T-helper 1 cell treated with Interleukin-12 subunit alpha and Interleukin-12 subunit beta and Interleukin-4 antibody, amounts not matched to agents 30 ng/mL and 1 ng/mL, for 36 hours (primary cell): ENCODE results near the gene ATN1. TPM values are rescaled to one million over a fixed set of nuclear protein-coding genes. Genes with fewer than 3 reads are reported as not detected.
"Not testable (repeated sequence)": the region's sequence is repeated elsewhere in the genome, so short reads cannot be mapped to it uniquely, and the experiment has no call there.

ENCODE experiments used
- intact Hi-C: fragments of 100-400 bp; cut with micrococcal nuclease; formaldehyde crosslinking; loops from one replicate; pipeline ENCODE4 v1.15.1; 2024
- total RNA-seq: library from RNA; stranded (reverse); gene quantifications from 2 replicates; pipeline ENCODE4 v1.2.3, GENCODE V29; 2022

Gene ATN1
- total RNA-seq, 1 donor from 2014 or later = 42.9 TPM

DNA sequence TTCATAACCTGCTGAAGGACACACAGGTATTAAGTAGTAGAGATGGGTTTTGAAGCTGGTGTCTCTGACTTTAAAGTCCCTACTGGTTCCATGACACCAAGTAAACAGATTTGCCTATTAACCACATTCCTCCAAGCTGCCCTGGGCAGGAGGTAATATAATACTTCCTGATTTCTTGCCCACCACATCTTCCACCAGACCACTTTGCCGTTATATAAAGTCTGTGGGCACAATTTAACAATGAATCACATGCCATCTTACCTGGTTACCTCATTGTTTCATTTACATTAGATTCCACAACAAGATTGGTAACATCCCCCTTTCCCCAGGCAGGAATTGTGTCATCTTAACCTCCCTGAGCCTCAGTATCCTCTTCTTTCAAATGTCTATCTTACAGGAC, 24.0 kb upstream of the ATN1 start:
- intact Hi-C loops = loop anchor here (1.0 to 2.0 kb wide), 10 partner anchors 11 to 1339 kb away; partner anchors contain the start of genes COPS7A, EMG1, ENO2 and LPCAT3

DNA sequence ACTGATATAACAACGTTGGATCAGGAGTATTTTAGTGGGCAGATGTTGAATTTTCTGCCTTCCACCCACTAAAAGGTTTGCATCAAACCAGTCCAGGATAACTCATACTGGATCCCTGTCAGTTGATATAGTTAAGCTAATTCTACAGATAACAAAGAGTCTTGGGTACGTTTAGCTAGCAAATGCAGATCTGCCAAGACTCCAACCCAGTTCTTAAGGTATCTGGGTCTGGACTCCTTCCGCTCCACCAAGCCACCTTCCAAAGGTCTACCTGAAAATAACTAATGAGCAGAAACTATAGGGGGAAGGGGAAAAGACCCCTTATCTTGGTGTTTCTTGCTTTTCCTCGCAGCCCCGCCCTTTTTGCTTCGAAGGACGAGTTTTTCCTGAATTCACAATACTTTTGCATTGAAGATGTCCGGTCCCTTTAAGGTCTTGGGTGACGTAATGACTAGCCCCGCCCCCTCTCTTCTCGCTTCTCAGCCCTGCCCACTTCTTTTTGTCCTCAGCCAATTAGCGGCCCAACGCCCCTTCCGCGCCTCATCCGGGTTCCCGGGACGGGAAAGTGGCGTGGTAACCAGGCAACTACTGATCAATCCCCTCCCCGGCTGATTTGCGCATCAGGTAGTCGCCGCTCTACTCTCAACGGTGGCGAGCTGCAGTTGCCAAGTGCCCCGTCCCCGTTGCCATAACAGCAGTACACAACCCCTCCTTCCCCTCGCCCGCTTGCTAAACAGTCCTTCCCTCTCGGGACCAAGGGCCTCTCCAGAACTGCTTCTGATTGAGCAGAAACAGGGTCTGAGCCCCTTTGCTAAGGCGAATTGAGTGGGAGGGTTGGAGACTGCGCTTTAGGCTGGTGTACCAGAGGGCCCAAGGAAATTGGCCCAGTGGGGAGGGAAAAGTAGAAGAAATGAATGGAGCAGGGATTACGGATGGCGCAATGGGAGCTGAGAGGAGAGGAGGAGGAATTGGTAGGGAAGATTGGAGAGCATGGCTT, 23.2 kb upstream of the ATN1 start, which contains the start of gene LRRC23:
LRRC23 (plus strand) TSS at position 543 of the 997 bp plus-strand sequence. CDS start 812 bp downstream, outside the sequence.
- intact Hi-C loops = loop anchor here (1.0 to 2.0 kb wide), 10 partner anchors 10 to 1338 kb away; partner anchors contain the start of genes COPS7A, EMG1, ENO2 and LPCAT3

DNA sequence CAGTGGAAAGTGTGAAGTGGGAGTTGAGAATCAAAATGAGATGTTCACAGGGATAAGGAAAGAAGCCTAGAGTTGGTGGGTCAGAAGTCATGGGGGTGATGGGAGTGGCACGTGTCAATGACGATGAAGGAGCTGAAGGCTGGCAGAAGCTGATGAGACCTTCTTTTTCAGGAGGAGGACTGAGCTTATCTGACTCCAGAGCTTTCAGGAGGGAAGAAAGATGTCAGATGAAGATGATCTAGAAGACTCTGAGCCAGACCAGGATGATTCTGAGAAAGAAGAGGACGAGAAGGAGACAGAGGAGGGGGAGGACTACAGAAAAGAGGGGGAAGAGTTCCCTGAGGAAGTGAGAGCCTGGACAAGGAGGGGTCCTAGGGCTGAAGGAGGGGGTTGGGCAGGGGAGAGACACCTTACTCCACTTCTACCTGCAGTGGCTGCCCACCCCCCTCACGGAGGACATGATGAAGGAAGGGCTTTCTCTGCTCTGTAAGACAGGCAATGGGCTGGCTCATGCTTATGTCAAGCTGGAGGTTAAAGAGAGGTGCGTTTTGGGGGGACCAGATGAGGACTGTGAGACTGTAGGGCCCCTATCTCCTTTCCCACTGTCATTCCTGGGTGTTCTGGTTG, 22.2 kb upstream of the ATN1 start:
- intact Hi-C loops = loop anchor here (2.0 kb wide), 1 partner anchor 1337 kb away; no protein-coding TSS in a partner anchor

DNA sequence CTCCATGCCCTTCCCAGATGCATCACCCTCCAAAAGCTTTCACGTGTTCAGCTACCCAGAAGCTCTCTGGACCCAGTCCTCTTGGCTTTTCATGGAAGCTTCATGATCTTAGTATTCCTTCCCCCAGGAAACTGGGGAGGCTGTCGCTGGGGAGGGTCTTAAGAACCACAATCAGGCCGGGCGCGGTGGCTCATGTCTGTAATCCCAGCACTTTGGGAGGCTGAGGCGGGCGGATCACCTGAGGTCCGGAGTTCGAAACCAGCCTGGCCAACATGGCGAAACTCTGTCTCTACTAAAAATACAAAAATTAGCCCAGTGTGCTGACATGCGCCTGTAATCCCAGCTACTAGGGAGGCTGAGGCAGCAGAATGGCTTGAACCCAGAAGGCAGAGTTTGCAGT, 19.6 kb upstream of the ATN1 start:
- intact Hi-C loops = not testable (repeated sequence)

DNA sequence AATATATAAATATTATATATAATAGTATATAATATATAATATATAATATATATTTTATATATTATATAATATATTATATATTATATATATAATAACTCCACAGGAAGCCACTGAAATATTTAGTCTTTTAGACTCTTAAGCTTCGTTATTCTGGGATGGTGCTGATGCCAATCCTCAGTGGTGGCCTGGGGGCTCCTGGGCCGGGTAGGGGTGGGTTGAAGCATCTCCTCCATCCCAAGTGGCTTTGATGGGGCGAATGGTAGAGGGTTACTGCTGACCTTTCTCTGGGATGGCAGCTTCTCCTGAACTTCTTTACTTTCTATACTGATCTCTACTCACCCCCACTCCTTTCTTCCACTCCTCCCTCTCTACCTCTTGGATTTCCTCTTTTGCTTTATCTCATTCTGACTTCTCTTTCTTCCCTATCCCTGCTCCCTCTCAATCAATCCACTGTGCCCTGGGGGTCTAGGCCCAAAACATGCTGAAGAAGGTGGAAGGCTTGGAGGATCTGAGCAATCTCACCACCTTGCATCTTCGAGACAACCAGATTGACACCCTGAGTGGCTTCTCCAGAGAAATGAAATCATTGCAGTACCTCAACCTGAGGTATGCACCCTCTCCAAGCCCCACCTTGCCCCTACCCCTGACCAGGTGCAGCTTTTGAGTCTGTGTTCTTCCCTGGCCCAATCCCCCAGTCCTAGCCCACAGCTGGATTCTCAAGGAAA, 18.2 kb upstream of the ATN1 start:
- intact Hi-C loops = no loop called here

DNA sequence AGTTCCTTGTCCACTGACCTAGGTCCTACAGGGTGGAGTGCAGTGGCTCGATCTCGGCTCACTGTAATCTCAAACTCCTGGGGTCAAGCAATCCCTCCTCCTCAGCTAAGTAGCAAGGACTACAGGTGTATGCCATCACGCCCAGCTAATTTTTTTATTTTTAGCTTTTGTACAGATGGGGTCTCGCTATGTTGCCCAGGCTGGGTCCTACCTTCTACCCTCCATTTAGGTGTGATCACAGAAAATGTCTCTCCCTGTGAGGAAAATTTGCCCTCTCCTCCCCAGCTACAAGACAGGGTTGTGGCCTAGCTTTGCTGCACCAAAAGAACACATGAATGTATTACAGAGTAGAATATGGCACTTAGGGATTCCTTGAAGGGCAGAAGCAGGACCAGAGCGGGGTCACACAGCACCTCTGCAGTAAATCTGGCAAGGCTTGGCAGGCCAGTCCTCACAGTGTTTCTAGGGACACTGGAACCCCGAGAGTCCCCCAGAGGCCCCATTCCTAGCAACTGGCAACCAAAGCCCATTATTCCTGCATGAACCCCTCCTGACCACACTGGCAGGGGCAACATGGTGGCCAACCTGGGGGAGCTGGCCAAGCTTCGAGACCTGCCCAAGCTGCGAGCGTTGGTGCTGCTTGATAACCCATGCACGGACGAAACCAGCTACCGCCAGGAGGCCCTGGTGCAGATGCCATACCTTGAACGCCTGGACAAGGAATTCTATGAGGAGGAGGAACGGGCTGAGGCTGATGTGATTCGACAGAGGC, 15.4 kb upstream of the ATN1 start:
- intact Hi-C loops = no loop called here

DNA sequence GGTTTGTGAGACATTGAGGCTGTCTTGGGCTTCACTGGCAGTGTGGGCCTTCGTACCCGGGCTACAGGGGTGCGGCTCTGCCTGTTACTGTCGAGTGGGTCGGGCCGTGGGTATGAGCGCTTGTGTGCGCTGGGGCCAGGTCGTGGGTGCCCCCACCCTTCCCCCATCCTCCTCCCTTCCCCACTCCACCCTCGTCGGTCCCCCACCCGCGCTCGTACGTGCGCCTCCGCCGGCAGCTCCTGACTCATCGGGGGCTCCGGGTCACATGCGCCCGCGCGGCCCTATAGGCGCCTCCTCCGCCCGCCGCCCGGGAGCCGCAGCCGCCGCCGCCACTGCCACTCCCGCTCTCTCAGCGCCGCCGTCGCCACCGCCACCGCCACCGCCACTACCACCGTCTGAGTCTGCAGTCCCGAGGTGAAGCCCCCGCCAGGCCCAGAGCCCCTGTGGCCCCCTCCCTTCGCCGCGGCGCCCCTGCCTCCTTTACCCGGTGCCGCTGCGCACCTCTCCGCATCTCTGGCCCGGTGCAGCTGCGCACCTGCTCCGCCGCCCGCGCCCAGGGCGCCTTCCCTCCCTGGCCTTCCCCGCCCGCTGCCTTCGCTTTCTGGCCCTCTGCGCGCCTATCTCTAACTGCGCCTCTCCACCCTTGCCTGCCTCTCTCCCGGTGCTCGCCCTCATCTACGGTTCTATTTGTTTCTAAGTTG, 13.4 kb upstream of the ATN1 start, which contains the start of gene ENO2:
ENO2 (plus strand) TSS at position 335 of the 701 bp plus-strand sequence. CDS start 1,253 bp downstream, outside the sequence.
- intact Hi-C loops = loop anchor here (1.0 to 2.0 kb wide), 5 partner anchors 10 to 62 kb away; partner anchors contain the start of genes LRRC23, SPSB2 and USP5

DNA sequence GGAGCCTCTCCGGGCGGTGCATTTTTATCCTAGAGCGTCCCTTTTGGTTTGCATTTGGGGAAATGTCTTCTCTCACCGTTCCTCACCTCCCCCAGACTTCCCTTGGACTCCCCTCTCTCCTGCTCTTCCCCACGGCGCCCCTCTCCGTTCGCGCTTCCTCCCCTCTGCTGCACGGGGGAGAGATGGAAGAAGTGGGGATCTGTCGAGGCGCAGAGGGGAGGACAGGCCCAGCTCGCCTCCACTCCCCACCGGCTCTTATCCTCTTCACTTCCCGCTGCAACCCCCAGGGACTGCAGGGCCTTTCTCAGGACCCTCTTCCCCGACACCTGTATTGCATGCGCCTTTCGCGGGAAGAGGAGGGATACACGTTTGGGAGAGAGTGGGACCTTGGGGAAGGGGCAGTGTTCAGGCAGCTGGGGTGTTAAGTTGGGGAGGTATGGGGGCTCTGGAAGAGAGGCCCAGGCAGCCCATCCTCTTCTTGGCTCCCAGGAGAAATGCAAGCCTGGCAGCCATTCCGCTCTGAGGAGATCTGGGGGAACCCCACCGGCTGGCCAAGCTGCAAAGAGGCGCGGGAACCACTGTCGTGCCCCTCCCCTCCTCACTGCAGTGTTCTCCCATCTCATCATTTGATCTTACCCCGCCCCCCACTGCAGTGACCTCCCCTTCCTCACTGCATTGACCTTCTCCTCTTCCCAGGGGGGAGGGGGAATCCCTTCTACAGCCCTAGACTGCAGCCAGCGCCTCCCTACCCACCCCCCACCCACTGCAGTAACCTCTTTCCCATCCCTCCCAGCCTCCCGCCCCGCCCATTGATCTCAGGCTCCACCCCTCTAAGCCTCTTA, 12.6 kb upstream of the ATN1 start:
- intact Hi-C loops = loop anchor here (1.0 to 2.0 kb wide), 5 partner anchors 9 to 63 kb away; partner anchors contain the start of genes LRRC23, SPSB2 and USP5

DNA sequence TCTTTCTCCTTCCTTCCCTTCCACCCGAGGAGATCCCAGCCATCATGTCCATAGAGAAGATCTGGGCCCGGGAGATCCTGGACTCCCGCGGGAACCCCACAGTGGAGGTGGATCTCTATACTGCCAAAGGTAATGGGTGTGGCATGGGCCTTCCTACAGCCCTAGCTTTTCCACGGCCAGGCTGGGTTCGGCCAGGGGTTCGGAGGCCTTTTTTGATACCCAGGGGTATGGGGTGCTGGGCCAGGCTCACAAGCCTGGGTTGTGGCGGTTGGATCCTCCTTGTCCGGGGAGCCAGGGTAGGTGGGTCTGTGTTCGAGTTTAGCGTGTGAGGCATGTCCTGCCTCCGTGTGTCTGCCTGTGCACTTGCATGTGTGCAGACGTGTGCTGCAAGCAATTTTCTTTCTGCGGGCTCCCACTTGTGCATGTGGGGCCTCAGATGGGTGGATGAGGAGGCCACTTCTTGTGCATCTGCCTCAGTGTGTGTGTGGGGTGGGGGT, 11.9 kb upstream of the ATN1 start:
- intact Hi-C loops = loop anchor here (2.0 kb wide), 1 partner anchor 43 kb away; the partner anchor contains the start of gene SPSB2

DNA sequence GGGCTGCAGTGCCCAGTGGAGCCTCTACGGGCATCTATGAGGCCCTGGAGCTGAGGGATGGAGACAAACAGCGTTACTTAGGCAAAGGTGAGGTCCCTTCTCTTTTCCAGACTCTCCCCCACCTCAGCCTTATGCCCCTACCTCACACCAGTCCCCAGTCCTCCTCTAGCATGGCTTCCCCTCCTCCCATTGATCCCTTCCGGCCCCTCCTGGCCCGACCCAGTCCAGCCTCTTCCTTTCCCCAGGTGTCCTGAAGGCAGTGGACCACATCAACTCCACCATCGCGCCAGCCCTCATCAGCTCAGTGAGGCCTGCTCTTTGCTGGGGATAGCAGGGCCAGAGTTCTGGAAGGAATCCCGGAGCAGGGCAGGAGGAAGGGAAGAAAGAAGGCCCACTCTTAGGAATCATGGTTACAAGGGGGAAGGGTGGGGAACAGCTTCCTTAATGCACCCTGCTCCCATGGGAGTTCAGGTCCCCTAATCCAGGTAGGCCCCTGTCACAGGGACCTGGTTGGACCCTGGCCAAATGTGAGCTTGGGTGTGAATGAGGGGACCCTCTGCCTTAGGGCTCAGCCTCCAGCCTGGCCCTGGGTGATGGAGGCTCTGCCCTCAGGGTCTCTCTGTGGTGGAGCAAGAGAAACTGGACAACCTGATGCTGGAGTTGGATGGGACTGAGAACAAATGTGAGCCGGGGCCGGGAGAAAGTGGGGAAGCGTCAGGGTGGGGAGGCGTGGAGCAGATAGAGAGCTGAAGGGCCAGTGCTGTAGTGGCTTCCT, 11.1 kb upstream of the ATN1 start:
- intact Hi-C loops = no loop called here

DNA sequence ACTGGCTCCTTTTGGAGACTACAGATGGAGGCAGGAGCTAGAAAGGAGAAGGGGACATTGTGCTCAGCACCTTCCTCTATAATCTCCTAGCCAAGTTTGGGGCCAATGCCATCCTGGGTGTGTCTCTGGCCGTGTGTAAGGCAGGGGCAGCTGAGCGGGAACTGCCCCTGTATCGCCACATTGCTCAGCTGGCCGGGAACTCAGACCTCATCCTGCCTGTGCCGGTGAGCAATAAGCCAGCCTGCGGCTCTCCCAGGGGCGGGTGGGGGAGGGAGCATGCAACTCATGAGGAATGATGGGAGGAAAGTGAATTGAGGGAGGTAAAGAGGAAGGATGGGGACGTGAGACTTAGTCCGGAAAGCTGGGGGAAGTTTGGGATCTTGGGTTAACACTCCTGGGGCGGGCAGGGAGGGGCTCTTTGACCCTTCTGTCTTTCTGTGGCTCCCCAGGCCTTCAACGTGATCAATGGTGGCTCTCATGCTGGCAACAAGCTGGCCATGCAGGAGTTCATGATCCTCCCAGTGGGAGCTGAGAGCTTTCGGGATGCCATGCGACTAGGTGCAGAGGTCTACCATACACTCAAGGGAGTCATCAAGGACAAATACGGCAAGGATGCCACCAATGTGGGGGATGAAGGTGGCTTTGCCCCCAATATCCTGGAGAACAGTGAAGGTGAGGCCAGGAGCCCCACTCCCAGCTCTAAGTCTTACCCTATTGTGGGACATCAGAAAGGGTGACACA, 10.1 kb upstream of the ATN1 start:
- intact Hi-C loops = no loop called here

DNA sequence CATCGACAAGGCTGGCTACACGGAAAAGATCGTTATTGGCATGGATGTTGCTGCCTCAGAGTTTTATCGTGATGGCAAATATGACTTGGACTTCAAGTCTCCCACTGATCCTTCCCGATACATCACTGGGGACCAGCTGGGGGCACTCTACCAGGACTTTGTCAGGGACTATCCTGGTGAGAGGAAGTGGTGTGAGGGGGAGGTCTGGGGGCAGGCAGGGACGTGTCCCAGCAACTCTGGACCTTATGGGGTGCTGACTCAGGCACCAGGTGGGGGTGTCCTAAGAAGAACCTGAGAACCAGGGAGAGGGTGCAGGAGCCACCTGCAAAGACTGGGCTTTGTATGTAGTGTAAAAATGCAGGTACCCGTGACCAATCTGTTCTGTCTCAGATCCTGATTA, 8.2 kb upstream of the ATN1 start:
- intact Hi-C loops = no loop called here

DNA sequence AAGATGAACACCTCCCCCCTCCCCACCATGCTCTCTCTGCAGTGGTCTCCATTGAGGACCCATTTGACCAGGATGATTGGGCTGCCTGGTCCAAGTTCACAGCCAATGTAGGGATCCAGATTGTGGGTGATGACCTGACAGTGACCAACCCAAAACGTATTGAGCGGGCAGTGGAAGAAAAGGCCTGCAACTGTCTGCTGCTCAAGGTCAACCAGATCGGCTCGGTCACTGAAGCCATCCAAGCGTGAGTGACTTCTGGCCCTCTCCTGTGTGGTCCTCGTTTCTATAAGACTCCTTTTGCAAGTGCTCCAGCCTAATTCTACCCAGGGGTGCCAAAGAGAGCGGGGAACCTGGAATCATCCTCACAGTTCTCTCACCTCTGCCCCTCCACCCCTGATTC, 6.2 kb upstream of the ATN1 start:
- intact Hi-C loops = no loop called here

DNA sequence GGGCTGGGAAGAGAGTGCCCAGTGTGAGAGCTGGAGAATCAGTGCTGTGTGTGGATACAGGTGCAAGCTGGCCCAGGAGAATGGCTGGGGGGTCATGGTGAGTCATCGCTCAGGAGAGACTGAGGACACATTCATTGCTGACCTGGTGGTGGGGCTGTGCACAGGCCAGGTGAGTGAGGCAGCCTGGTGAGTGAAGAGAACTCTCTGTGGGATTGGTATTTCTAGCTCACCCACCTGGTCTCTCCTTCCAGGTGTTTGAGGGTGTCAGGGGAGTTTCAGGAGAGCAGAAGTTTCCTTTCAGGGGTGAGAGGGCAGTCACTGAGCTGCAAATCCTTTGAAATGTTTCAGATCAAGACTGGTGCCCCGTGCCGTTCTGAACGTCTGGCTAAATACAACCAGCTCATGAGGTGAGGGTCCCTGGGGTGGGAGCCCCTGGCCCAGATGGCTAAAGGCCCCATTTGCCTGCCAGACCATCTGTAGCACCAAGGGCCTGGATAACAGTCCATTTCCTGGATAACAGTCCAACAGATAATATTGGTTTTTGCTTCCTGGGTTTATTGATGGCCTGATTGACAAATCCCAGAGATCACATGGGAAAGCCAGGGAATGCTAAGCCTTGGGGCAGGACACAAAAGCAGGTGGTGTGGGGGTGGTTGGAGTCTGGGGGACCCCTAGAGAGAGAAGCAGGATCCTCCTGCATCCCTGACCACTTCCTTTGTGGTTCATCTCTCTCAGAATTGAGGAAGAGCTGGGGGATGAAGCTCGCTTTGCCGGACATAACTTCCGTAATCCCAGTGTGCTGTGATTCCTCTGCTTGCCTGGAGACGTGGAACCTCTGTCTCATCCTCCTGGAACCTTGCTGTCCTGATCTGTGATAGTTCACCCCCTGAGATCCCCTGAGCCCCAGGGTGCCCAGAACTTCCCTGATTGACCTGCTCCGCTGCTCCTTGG, 5.5 kb upstream of the ATN1 start:
- intact Hi-C loops = no loop called here

DNA sequence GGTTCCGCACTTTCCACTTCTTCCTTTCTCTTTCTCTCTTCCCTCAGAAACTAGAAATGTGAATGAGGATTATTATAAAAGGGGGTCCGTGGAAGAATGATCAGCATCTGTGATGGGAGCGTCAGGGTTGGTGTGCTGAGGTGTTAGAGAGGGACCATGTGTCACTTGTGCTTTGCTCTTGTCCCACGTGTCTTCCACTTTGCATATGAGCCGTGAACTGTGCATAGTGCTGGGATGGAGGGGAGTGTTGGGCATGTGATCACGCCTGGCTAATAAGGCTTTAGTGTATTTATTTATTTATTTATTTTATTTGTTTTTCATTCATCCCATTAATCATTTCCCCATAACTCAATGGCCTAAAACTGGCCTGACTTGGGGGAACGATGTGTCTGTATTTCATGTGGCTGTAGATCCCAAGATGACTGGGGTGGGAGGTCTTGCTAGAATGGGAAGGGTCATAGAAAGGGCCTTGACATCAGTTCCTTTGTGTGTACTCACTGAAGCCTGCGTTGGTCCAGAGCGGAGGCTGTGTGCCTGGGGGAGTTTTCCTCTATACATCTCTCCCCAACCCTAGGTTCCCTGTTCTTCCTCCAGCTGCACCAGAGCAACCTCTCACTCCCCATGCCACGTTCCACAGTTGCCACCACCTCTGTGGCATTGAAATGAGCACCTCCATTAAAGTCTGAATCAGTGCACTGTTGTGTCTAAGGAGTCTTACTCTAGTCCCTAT, 4.6 kb upstream of the ATN1 start:
- intact Hi-C loops = no loop called here
